Measurements from ENCODE around the gene TTC21A.
"Not testable (repeated sequence)": the region's sequence is repeated elsewhere in the genome, so short reads cannot be mapped to it uniquely, and the experiment has no call there.

Gene TTC21A, protein sequence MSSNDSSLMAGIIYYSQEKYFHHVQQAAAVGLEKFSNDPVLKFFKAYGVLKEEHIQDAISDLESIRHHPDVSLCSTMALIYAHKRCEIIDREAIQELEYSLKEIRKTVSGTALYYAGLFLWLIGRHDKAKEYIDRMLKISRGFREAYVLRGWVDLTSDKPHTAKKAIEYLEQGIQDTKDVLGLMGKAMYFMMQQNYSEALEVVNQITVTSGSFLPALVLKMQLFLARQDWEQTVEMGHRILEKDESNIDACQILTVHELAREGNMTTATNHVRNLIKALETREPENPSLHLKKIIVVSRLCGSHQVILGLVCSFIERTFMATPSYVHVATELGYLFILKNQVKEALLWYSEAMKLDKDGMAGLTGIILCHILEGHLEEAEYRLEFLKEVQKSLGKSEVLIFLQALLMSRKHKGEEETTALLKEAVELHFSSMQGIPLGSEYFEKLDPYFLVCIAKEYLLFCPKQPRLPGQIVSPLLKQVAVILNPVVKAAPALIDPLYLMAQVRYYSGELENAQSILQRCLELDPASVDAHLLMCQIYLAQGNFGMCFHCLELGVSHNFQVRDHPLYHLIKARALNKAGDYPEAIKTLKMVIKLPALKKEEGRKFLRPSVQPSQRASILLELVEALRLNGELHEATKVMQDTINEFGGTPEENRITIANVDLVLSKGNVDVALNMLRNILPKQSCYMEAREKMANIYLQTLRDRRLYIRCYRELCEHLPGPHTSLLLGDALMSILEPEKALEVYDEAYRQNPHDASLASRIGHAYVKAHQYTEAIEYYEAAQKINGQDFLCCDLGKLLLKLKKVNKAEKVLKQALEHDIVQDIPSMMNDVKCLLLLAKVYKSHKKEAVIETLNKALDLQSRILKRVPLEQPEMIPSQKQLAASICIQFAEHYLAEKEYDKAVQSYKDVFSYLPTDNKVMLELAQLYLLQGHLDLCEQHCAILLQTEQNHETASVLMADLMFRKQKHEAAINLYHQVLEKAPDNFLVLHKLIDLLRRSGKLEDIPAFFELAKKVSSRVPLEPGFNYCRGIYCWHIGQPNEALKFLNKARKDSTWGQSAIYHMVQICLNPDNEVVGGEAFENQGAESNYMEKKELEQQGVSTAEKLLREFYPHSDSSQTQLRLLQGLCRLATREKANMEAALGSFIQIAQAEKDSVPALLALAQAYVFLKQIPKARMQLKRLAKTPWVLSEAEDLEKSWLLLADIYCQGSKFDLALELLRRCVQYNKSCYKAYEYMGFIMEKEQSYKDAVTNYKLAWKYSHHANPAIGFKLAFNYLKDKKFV (N-terminal part only)

DNA sequence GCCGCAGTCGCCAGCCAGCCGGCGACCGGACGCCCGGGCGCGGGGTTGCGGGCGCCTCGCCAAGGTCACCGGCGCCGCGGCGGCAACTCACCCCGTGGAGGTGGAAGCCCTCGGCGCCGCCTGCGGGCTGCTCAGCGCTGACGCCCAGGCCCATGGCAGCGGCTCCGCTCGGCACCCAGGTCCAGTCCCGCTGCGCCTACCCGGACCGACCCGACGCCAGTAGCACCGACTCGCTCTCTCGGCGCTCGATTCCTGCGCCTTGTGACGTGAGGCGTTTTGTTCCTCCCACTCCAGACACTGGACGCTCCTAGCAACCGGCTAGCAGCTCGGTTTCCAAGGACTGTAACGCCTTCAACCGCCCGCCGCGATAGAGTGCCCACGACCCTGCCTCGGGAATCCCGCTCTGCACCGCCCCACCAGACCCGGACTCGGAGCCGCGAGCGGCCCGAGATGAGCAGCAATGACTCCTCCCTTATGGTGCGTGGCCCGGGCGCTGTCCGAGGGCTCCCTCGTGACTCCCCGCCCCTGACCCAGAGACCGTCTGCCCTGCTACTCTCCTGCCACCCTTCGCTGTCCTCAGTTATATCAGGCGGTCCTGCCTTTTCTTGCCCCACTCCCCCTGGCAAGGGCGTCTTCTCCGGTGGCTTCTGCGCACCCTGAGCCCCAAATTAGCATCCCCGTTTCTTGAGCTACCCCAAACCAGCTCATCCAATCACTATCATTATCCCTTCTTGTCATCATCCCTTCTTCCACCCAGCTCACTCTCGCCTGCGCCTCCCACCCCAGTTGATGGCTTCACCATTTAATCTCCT is at the start of gene TTC21A, which contains the start of gene GORASP1:
Gene TTC21A, plus strand, starts transcription at position 293 of the 812 bp plus-strand sequence. Its CDS starts 158 bp downstream, at position 451.
Gene GORASP1, minus strand, starts transcription at position 240 of the 812 bp plus-strand sequence. Its CDS starts 86 bp downstream, at position 154.
- peak; percentile 70 for DNase-seq

DNA sequence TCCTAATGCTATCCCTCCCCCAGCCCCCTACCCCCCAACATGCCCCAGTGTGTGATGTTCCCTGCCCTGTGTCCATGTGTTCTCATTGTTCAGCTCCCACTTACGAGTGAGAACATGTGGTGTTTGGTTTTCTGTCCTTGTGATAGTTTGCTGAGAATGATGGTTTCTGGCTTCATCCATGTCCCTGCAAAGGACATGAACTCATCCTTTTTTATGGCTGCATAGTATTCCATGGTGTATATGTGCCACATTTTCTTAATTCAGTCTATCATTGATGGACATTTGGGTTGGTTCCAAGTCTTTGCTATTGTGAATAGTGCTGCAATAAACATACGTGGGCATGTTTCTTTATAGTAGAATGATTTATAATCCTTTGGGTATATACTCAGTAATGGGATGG is 46.3 kb upstream of the TTC21A start:
- DNase-seq, result not testable (repeated sequence)

DNA sequence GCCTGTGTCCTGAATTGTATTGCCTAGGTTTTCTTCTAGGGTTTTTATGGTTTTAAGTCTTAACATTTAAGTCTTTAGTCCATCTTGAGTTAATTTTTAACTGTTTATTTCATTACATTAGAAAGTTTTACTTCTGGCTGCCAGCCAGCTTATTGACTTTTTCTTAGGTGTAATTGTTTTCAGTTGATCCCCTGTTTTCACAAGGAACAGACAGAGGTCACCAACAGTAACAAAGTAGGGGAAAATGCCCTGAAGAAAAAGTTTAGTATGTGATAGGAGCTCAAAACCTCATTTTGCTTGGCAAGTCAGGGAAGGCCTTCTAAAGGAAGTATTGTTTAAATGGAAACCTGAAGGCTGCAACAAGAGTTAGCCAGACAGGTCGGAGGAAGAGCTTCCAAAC is 45.3 kb upstream of the TTC21A start:
- no peak for DNase-seq

DNA sequence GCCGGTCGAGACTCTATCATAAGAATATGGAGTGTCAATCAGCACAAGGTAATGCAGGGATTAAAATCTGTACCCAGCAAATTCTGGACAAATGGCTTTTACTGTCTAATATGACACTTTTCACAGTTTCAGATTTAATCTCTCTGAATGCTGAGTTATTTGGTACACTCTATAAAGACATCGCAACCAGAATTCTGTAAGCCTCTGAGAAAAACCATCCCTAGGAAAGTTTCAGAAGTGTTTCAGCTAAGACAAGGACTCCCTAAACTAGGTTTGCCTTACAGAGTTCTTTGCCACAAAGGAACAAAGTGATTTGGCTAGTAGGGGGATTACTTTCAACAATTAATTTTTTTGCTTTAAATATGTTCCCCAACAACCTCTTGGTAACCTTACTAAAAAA is 44.3 kb upstream of the TTC21A start:
- DNase-seq, result no peak

DNA sequence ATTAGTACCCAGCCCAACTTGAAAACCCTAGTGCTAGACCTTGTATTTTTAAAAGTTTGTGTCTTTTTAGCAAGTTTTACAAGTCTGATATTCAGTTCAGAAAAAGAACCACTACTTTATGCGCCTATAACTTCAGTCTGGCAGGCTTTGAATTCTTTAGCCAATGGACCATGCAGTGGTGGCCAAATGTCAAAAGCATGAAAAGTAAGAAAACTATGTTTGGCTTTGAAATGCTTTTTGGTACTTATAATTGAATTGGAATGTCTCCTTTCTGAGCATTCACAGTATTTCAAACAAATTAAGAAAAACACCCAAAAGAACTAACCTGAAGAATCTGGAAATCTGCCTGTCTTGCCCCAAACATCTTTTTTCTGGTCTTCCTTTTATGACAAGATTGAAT is 42.8 kb upstream of the TTC21A start:
- no peak for DNase-seq

DNA sequence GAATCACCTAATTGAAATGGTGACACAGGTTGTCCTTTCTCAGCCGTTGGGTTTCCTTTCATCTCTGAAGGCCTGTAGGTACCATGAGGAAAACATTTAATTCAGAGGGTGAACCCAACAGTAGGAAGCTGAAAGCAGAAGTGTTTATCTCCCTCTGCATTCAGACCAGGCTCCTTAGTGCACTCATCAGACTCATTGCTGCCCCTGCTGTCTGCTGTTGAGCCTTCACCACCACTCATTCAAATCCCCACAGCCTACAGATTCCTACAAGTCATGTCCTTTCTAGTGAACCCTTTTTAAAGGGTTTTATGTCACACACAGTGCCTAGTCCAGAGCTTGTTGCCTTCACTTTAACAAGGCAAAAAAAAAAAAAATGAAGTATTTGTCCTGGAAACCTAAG is 42.3 kb upstream of the TTC21A start:
- DNase-seq, result peak; percentile 78

DNA sequence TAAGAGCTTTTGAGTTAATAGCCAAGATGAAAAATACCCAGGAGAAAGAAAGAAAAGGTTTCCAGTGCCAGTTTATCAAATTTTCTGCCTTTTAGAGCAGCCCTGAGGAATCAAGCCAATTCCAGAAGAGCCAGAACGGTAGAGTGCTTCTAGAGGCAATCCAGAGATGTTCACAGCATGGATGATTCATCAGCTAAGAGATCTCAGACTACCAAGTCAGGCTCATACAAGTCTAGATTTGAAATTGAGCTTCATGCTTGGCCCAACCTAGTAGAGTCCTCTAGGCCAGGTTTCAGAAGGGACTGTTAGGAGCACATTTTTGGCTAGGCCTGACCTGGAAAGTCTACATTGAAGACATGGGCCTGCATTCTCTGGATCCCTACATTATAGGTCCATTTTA is 40.2 kb upstream of the TTC21A start:
- DNase-seq, result no peak

DNA sequence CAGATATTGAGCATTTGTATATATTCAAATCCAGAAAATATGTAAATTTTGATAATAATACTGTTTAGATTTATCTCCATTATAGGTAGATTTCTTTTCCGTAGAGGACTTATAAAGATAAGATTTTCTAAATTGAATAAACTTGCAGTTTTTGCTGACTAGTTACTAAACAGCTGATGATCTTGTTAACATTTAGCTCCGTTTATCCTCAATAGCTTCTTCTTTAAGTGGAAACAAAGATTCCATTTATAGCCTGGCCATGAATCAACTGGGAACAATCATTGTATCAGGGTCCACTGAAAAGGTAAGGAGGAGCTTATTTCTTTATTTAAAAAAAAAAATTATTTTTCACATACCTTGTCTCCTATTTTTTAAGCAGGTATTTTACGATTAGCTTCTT is 38.9 kb upstream of the TTC21A start:
- DNase-seq, result no peak

DNA sequence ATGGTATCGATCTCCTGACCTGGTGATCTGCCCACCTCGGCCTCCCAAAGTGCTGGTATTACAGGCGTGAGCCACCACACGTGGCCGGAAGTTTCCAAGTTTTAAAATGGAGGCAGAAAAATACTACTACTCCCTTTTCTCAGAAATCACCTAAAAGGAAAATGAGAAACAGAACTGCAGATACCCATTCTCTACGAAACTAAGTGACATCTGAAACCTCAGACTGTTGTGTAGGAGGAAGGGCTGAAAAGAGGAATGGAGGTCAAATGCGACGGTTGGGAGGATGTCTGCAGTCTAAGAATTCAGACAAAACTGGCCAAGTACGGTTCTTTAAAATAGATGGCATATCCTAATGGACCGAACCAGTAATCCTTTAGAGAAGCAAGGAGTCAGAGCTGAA is 31.6 kb upstream of the TTC21A start:
- DNase-seq, result peak; percentile 68

DNA sequence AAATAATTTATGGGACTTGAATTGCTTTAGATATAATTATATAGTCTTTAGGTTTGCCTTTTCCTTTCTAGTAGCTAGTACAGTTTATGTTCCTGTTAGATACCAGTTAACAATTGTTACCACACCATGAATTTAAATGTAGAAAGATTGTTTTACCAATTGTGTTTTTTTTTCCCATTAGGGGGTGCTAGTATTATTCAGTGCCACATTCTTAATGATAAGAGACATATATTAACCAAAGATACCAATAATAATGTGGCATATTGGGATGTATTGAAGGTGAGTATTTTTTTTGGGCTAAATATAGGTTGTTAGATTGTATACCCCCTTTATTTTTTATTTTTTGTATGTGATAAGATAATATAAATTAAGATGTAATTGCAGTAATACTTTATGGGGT is 27.9 kb upstream of the TTC21A start:
- no peak for DNase-seq

DNA sequence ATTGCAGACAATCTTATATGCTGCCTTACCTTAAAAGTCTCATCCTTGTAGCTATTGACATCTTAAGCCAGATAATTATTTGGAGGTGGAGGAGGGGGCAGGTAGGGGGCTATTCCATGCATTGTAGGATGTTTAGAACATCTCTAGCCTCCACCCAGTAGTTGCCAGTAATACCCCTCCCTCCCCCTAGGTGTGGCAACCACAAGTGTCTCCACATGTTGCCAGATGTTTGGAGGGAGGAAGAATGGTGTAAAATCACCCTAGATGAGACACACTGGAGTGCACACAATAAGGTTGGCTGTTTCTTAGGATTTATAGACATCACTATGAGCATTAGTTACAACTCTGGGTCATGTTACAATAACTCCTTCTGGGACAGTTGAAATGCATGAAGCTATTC is 27.5 kb upstream of the TTC21A start:
- no peak for DNase-seq

DNA sequence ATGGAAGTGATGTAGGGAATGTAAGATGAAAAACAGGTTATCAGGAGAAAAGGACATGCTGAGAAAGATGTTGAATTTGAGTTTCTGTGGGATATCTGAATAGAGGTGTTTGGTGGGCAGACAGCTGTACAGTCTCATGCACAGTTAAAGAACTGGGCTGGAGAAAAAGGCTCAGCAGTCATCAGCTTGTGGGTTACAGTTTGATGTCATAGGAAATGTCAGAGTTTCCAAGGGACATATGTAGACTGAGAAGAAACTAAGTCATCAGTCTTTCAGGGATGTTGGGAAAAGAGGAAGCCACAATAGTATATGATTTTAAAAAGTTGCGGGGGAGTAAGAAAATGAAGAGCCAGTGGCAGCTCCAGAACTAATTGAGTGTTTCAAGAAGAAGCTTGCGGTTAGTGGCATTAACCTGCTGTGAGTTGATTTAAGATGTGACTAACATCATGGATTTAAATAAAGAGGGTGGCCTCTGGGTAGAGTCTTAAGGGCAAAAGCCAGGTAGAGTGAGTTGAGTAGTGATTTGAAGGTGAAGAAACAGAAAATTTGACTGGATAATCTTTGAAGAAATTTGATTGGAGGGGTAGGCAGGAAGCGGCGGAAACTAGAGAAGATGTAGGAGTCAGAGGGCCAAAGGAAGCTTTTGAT is 24.7 kb upstream of the TTC21A start:
- DNase-seq, result peak; percentile 70

DNA sequence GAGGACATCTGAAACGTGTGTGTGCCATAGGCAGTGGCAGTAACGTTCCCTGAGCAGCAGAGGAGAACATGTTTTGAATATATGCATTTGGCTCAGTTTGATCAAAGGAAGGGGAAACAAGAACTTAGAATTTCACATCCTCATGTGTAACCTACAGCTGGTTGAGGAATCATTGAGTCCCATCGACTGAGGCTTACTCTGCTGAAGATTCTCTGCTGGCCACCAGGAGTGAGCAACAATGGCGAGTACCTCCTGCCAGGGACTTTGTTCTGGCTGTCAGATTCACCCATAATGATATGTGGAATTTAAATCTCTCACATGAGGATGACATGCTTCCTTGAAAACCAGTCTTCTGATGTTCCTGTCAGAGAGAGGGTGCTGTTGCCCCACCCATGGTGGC is 21.3 kb upstream of the TTC21A start:
- DNase-seq, result peak; percentile 60

DNA sequence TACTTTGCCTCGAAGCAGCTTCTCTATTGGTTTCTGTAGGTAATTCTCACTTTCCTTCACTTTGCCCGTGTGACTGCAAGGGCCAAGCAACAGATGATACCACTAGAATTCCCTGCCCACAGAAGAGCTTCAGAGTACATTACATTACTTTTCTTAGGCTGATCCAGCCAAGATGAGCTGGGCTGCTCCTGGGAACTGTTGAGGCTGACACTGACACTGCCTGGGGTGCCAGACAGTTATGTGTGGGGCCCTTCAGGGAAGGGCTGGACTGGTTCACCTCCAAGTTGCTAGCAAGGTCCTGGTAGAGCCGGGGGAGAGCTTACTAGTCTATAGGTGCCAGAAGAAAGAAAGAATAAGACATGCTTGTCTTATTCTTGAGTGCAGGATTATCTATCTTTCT is 19.0 kb upstream of the TTC21A start:
- no peak for DNase-seq

DNA sequence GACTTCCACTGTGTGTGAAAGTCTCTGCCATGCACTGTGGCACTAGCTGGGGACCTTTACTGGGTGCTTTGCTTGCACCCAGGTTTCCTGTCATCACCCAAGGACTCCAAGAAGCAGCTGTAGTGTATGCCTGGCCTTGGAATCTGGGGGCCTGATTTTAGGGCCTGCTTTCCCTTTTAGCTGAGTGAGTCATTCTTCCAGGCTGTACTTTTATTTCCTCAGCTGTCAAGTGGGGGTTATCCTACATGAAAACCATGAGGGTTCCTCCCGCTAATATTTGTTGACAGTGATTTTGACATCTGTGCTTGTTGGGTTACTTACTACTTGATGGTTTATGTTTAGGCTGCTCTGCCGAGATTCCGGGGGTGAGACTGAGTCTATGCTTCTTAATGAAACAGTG is 18.6 kb upstream of the TTC21A start:
- DNase-seq, result no peak

DNA sequence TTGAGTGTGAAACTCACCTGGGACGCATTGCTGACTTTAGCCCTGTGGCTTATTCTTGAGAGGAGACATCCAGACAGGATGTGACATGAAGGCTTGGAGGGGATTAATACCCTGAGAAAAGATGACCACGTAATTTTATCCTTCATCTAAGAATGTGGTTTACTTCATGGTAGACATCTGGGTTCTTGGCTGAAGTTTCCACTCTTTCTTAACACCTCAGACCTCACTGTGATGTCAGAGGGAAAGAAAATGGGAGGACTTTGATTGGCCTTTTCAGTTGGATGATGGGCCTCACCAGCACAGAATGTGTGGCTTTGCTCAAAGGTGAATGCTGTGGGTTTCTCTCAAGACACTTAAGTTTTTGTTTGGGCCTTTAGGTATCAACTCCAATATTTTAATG is 16.6 kb upstream of the TTC21A start:
- no peak for DNase-seq

DNA sequence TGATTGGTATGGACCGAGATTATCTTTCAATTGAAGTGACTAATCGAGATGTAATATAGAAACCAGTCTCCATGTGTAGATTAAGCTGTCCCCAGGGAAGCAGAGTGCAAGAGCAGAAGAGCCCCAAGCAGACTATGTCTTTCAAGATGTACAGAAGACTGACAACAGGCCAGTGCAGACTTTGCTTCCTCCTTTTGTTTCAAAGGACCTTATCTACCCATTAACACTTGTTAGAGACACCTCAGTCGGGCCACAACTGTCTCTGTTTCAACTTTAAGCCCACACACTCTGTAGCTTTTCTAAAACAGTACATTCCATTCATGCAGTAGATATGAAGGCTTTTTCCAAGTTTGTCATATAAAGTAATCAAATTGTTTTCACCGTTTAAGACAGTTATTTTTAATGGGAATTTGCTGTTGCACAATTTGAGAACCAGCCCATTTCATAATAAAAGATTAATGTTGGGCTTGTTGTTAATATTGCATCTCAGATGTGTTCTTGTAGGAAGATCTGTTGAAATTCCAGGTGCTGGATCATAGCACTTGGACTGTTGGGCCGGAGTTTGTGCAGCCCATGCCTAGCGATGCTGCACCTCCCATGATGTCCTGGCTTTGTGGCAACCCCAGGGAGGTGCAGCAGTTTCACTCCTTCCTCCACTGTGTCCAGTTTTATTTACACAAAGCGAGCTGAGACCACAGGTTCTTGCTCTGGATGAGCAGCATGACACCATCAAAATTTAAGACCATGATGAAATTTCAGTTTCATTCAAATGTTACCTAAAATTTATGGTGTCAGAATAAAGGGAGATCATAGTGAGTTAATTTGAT is 12.4 kb upstream of the TTC21A start:
- DNase-seq, result no peak

DNA sequence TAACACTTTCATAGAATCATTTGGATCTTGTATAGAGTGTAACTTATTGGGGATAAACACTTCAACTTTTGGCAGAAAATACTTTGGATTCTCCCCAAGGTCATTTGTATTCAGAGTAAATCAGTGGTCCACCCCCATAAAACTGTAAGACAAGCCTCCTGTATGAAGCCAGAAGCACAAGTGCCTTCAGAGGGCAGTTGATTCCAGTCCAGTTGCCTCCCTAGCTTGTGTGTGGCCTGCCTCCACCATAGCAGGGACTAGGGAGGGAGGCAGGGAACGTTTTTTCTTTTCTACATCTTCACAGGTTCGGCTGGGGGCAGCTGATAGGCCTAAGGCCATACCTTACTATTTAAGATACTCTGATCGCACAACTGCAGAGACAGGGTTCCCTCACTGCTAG is 11.7 kb upstream of the TTC21A start:
- no peak for DNase-seq

DNA sequence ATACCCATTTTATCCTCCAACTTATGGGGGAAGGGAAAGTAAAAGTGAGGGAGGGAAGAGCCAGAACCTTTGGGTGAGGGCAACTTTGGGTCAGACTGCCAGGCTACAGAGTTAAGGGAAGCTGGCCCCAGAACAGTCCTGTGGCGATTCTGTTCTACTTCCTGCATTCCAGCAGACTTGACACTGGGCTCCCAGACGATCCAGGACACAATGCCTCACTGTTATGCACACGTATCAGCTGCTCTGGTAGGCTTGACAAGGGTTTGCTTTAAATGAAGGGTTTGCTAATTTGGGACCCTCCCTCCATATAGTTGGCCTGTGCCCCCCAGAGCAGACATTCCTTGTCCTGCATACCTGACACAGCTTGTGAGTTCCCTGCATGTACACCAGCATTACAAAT is 10.7 kb upstream of the TTC21A start:
- DNase-seq, result no peak

DNA sequence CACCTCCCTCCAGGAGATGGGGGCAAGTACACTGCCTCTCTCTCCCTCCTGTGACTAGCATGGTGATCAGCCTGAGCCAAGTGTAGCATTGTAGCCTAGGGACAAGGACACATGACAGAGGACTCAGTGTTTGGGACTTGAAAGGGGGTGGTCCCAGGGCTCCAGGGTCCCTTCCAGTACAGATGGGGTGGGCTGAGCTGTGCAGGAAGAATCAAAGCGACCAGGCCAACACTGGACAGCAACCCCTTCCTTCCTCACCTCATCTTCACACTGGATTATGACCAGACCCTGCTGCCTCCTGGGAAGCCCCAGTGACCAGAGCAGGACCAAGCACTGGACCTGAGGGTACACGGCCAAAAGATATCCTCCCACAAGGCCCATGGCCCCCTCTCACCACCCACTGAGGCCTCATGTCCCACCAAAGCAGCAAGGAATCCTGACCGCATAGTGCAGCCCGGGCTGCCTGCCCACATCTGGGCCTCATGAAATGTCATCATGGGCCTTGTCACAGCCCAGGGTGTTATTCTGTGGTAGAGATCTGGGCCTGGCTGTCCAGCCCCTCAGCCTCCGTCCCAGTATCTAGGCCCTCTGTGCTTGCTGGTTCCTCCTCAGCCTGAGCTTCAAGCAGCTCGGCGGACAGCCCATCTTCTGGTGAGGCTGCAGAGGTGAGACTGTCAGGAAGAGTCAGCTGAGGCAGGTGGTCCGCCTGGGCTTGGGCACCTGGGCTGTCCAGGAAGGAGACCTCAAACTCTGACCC is 9.6 kb upstream of the TTC21A start:
- no peak for DNase-seq

All from MV-4-11 (cell line).